ENCODE results near the gene RPS24.

DNA sequence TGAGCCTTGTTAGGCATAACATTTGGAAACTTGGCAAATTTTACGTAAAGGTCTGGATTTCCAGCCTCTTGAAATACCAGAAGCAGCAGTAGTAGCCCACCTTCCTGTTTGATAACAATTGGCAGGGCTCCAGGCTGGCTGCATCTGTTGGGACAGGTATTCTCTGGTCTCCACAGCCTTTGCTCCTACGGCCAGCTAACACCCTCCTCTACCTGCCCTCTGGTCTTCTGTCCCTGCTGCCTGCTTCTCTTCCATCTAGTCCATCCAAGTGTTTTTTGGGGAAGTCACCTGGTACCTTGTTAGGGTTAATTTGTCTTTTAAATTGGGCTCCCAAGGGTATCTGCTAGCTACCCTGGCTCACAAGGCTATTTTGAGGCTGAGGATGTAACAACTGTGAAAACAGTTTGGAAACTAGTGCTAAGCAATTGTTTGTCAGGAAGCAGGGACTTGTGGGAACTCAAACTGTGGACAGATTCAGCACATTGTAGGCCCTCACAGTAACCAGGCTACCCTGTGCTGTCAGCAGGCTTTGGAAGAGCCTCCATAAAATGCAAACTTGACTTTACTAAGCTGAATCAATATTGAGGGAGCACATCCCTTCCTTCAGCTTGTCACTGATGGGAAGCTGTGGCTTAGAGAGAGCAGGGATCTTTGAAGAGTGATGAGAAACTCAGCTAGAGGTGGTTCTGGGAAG lies 8.5 kb downstream of the RPS24 start:
- TF ChIP-seq EZH2 (IDR thresholded peaks at IDR 0.05): no peak
- TF ChIP-seq POLR2AphosphoS5 (IDR thresholded peaks at IDR 0.05; ENCODE audit: borderline replicate concordance, low read depth, low read length): peak; percentile 57; the same call in 1 of the 2 replicates
- TF ChIP-seq FOXP2 (optimal IDR thresholded peaks at IDR 0.05; ENCODE audit: control extremely low read depth, extremely low read length, insufficient read depth): no peak
